HEK293 (cell line): Measurements from ENCODE around the gene CSF3R.
A peak's percentile ranks its signal among the peaks of the same experiment; 100 is the strongest.

Source experiments
- CTCF ChIA-PET: fragments of 350-600 bp; formaldehyde crosslinking; extraction: SDS; loops from one replicate; lab custom pipeline; 2021; ENCODE audit warnings: antibody characterized with exemption; lab: Yijun Ruan, JAX
- POLR2A ChIA-PET: fragments of 300-600 bp; formaldehyde crosslinking; extraction: SDS; loops from one replicate; lab custom pipeline; 2020; ENCODE audit warnings: antibody characterized with exemption, inconsistent platforms; lab: Yijun Ruan, JAX
- H3K27ac ChIP-seq: fragments of 200-500 bp; sonication (Bioruptor generic); 2 replicates; pipeline ENCODE4 v1.5.1; 2014; ENCODE audit warnings: low read depth, low read length, control low read depth, inconsistent platforms; ENCODE audit errors: extremely low read depth
- H3K36me3 ChIP-seq, 2 experiments: fragments of 200-500 bp in 1 of 2; sonication (Bioruptor generic) in 1 of 2; 1 replicate in 1 of 2; 2 replicates in 1 of 2; pipeline ENCODE4 v1.5.1; 2014 to 2017; ENCODE audit warnings: inconsistent platforms in 2 of 2, low read length in 2 of 2; ENCODE audit not compliant: control insufficient read depth in 2 of 2, insufficient read depth in 1 of 2
- H3K4me1 ChIP-seq: fragments of 200-500 bp; sonication (Bioruptor generic); 2 replicates; pipeline ENCODE4 v1.5.1; 2014; ENCODE audit warnings: mild to moderate bottlenecking, low read length, inconsistent platforms; ENCODE audit not compliant: control insufficient read depth, insufficient read depth
- H3K4me3 ChIP-seq: 2 replicates; pipeline ENCODE4 v1.5.1; 2011; ENCODE audit warnings: low read depth, mild to moderate bottlenecking, control low read depth, low read length, moderate library complexity
- H3K9me3 ChIP-seq: fragments of 200-500 bp; sonication (Bioruptor generic); 2 replicates; pipeline ENCODE4 v1.5.1; 2014; ENCODE audit warnings: low read depth, low read length, inconsistent platforms; ENCODE audit not compliant: control insufficient read depth, insufficient read depth
- MYNN ChIP-seq: fragments of 450-650 bp; formaldehyde crosslinking; IDR thresholded peaks from 2 replicates; pipeline ENCODE4 v1.5.1; 2016; ENCODE audit warnings: missing biosample characterization, missing genetic modification characterization, borderline replicate concordance
- SALL2 ChIP-seq: fragments of 450-650 bp; formaldehyde crosslinking; IDR thresholded peaks from 2 replicates; pipeline ENCODE4 v1.5.0; 2017; ENCODE audit warnings: missing biosample characterization, mild to moderate bottlenecking, missing genetic modification characterization, borderline replicate concordance
- SP3 ChIP-seq: fragments of 450-650 bp; formaldehyde crosslinking; IDR thresholded peaks from 2 replicates; pipeline ENCODE4 v1.5.1; 2016; ENCODE audit warnings: missing biosample characterization, missing genetic modification characterization
- YY2 ChIP-seq: fragments of 450-650 bp; formaldehyde crosslinking; IDR thresholded peaks from 2 replicates; pipeline ENCODE4 v1.5.1; 2016; ENCODE audit warnings: missing biosample characterization, missing genetic modification characterization
- ZBTB20 ChIP-seq: fragments of 450-650 bp; formaldehyde crosslinking; IDR thresholded peaks from 2 replicates; pipeline ENCODE4 v1.5.1; 2016; ENCODE audit warnings: missing biosample characterization, missing genetic modification characterization
- ZBTB21 ChIP-seq: fragments of 450-650 bp; formaldehyde crosslinking; IDR thresholded peaks from 2 replicates; pipeline ENCODE4 v1.5.1; 2017; ENCODE audit warnings: missing biosample characterization, missing genetic modification characterization
- ZFP3 ChIP-seq: fragments of 450-650 bp; formaldehyde crosslinking; IDR thresholded peaks from 2 replicates; pipeline ENCODE4 v1.5.1; 2016; ENCODE audit warnings: low read depth, missing biosample characterization, missing genetic modification characterization
- ZNF121 ChIP-seq: fragments of 450-650 bp; formaldehyde crosslinking; IDR thresholded peaks from 2 replicates; pipeline ENCODE4 v1.5.1; 2016; ENCODE audit warnings: missing biosample characterization, missing genetic modification characterization
- ZNF169 ChIP-seq: fragments of 450-650 bp; formaldehyde crosslinking; IDR thresholded peaks from 2 replicates; pipeline ENCODE4 v1.5.1; 2016; ENCODE audit warnings: missing biosample characterization, missing genetic modification characterization
- ZNF211 ChIP-seq: fragments of 450-650 bp; formaldehyde crosslinking; IDR thresholded peaks from 2 replicates; pipeline ENCODE4 v1.5.1; 2016; ENCODE audit warnings: low read depth, missing biosample characterization, missing genetic modification characterization
- ZNF223 ChIP-seq: fragments of 450-650 bp; formaldehyde crosslinking; IDR thresholded peaks from 2 replicates; pipeline ENCODE4 v1.5.1; 2016; ENCODE audit warnings: missing biosample characterization, missing genetic modification characterization
- ZNF354C ChIP-seq: fragments of 450-650 bp; formaldehyde crosslinking; IDR thresholded peaks from 2 replicates; pipeline ENCODE4 v1.5.1; 2016; ENCODE audit warnings: missing biosample characterization, missing genetic modification characterization, low read depth, borderline replicate concordance
- ZNF423 ChIP-seq: fragments of 450-650 bp; formaldehyde crosslinking; IDR thresholded peaks from 2 replicates; pipeline ENCODE4 v1.5.1; 2016; ENCODE audit warnings: missing biosample characterization, missing genetic modification characterization
- ZNF629 ChIP-seq: fragments of 450-650 bp; formaldehyde crosslinking; IDR thresholded peaks from 2 replicates; pipeline ENCODE4 v1.5.1; 2017; ENCODE audit warnings: missing biosample characterization, missing genetic modification characterization
- ZNF785 ChIP-seq: fragments of 450-650 bp; formaldehyde crosslinking; IDR thresholded peaks from 2 replicates; pipeline ENCODE4 v1.5.1; 2016; ENCODE audit warnings: missing biosample characterization, missing genetic modification characterization
- ZSCAN16 ChIP-seq: fragments of 450-650 bp; formaldehyde crosslinking; IDR thresholded peaks from 2 replicates; pipeline ENCODE4 v1.5.1; 2016; ENCODE audit warnings: missing biosample characterization, missing genetic modification characterization
- TF ChIP-seq, protein P1 (sequence below): fragments of 450-650 bp; formaldehyde crosslinking; IDR thresholded peaks from 2 replicates; pipeline ENCODE4 v1.5.1; 2016; ENCODE audit warnings: missing biosample characterization, missing genetic modification characterization, low read depth
- TF ChIP-seq, protein P2 (sequence below): fragments of 450-650 bp; formaldehyde crosslinking; IDR thresholded peaks from 2 replicates; pipeline ENCODE4 v1.5.1; 2016; ENCODE audit warnings: missing biosample characterization, missing genetic modification characterization
- TF ChIP-seq, protein P3 (sequence below): fragments of 450-650 bp; formaldehyde crosslinking; IDR thresholded peaks from 2 replicates; pipeline ENCODE4 v1.5.1; 2016; ENCODE audit warnings: missing biosample characterization, missing genetic modification characterization
- TF ChIP-seq, protein P4 (sequence below): fragments of 450-650 bp; formaldehyde crosslinking; IDR thresholded peaks from 2 replicates; pipeline ENCODE4 v1.5.1; 2016; ENCODE audit warnings: missing biosample characterization, missing genetic modification characterization

Gene CSF3R

DNA sequence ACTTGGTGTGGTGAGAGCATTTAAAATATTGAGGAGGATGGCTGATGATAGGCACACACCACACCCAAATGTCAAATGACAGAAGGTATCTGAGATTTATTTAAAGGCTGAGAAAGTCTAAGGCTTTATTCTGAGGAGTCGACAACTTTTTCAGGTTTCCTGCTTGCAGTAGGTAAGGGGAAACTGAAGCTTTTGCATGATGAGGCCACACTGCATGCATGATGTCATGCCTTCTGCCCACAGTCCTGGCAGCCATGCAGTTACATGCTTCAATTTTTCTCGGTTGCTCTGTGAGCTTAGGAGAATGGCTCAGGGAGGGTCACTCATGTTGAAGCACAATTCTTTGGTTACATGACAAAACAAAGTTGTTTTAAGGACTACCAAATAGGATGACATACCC lies 39.4 kb downstream of the CSF3R start:
- POLR2A ChIA-PET = interaction anchor here (0.7 to 0.8 kb wide), 2 partner anchors 21 to 309 kb away, joined by 3 read pairs; partner anchors contain the start of gene MRPS15
- TF ChIP-seq ZNF121 (tag by site-specific recombination) (no peak), ZBTB21 (tag by site-specific recombination) (peak; percentile 64), ZNF629 (tag by site-specific recombination) (peak; percentile 57; the same call in 1 of the 2 replicates), ZNF211 (tag by site-specific recombination) (no peak)
- TF ChIP-seq, protein P1, sequence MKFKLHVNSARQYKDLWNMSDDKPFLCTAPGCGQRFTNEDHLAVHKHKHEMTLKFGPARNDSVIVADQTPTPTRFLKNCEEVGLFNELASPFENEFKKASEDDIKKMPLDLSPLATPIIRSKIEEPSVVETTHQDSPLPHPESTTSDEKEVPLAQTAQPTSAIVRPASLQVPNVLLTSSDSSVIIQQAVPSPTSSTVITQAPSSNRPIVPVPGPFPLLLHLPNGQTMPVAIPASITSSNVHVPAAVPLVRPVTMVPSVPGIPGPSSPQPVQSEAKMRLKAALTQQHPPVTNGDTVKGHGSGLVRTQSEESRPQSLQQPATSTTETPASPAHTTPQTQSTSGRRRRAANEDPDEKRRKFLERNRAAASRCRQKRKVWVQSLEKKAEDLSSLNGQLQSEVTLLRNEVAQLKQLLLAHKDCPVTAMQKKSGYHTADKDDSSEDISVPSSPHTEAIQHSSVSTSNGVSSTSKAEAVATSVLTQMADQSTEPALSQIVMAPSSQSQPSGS (tag by site-specific recombination) = peak; percentile 39; the same call in 1 of the 2 replicates
- H3K4me1 ChIP-seq = no peaks in the 10 kb centered on the region
- no peaks in the 10 kb centered on the region for H3K9me3 ChIP-seq
- peaks cover 0 to 4% of the 10 kb centered on the region in 2 experiments; a peak in 1 of 3 replicates for H3K36me3 ChIP-seq
- H3K27ac ChIP-seq = no peak overlapping the region
- H3K4me3 ChIP-seq = no peak overlapping the region
- CTCF ChIA-PET = no interaction called here

DNA sequence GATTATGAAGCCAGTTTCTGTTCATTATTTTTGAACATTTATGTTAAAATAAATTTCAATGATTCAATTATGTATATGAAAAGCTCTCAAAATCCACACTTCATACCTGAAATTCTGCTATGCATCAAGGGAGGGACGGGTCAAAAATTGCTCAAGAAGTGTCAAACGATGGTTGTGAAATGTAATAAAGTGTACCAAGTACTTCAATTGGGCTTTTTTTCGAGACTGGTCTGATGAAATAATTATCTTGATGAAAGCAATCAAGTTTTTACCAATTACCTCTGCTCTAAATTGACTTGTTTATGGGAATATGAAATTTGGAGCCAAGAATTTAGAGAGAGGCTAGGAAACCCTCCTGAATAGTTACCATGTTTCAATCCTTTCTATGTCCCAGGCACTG lies 40.4 kb downstream of the CSF3R start:
- ChIA-PET POLR2A (no interaction called here), CTCF (interaction anchor here (1.0 kb wide), 1 partner anchor 29 kb away, joined by 3 read pairs; no protein-coding TSS in a partner anchor)
- Histone ChIP-seq H3K4me1 (no peaks in the 10 kb centered on the region), H3K36me3 (peaks cover 0 to 8% of the 10 kb centered on the region in 2 experiments; a peak in 2 of 3 replicates), H3K9me3 (no peaks in the 10 kb centered on the region), H3K27ac (no peak overlapping the region), H3K4me3 (no peak overlapping the region)
- TF ChIP-seq ZFP3 (tag by site-specific recombination) = no peak
- no peak for TF ChIP-seq ZBTB20
- TF ChIP-seq, protein P2, sequence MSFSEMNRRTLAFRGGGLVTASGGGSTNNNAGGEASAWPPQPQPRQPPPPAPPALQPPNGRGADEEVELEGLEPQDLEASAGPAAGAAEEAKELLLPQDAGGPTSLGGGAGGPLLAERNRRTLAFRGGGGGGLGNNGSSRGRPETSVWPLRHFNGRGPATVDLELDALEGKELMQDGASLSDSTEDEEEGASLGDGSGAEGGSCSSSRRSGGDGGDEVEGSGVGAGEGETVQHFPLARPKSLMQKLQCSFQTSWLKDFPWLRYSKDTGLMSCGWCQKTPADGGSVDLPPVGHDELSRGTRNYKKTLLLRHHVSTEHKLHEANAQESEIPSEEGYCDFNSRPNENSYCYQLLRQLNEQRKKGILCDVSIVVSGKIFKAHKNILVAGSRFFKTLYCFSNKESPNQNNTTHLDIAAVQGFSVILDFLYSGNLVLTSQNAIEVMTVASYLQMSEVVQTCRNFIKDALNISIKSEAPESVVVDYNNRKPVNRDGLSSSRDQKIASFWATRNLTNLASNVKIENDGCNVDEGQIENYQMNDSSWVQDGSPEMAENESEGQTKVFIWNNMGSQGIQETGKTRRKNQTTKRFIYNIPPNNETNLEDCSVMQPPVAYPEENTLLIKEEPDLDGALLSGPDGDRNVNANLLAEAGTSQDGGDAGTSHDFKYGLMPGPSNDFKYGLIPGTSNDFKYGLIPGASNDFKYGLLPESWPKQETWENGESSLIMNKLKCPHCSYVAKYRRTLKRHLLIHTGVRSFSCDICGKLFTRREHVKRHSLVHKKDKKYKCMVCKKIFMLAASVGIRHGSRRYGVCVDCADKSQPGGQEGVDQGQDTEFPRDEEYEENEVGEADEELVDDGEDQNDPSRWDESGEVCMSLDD (tag by site-specific recombination) = no peak
- TF ChIP-seq, protein P3, sequence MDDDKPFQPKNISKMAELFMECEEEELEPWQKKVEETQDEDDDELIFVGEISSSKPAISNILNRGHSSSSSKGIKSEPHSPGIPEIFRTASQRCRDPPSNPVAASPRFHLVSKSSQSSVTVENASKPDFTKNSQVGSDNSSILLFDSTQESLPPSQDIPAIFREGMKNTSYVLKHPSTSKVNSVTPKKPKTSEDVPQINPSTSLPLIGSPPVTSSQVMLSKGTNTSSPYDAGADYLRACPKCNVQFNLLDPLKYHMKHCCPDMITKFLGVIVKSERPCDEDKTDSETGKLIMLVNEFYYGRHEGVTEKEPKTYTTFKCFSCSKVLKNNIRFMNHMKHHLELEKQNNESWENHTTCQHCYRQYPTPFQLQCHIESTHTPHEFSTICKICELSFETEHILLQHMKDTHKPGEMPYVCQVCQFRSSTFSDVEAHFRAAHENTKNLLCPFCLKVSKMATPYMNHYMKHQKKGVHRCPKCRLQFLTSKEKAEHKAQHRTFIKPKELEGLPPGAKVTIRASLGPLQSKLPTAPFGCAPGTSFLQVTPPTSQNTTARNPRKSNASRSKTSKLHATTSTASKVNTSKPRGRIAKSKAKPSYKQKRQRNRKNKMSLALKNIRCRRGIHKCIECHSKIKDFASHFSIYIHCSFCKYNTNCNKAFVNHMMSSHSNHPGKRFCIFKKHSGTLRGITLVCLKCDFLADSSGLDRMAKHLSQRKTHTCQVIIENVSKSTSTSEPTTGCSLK (tag by site-specific recombination) = no peak
- TF ChIP-seq ZNF785 (tag by site-specific recombination) = no peak
- TF ChIP-seq, protein P4, sequence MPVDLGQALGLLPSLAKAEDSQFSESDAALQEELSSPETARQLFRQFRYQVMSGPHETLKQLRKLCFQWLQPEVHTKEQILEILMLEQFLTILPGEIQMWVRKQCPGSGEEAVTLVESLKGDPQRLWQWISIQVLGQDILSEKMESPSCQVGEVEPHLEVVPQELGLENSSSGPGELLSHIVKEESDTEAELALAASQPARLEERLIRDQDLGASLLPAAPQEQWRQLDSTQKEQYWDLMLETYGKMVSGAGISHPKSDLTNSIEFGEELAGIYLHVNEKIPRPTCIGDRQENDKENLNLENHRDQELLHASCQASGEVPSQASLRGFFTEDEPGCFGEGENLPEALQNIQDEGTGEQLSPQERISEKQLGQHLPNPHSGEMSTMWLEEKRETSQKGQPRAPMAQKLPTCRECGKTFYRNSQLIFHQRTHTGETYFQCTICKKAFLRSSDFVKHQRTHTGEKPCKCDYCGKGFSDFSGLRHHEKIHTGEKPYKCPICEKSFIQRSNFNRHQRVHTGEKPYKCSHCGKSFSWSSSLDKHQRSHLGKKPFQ = no peak
- TF ChIP-seq ZNF223 (tag by site-specific recombination) = no peak
- no peak for TF ChIP-seq YY2 (tag by site-specific recombination)
- no peak for TF ChIP-seq MYNN
- TF ChIP-seq ZNF423 (tag by site-specific recombination) = no peak
- TF ChIP-seq SP3 (tag by site-specific recombination) = no peak
- no peak for TF ChIP-seq ZNF169 (tag by site-specific recombination)
- no peak for TF ChIP-seq SALL2 (tag by site-specific recombination)
- TF ChIP-seq ZNF354C (tag by site-specific recombination) = no peak
- no peak for TF ChIP-seq ZSCAN16 (tag by site-specific recombination)
